Dendritic cell treated with granulocyte-macrophage colony-stimulating factor and Interleukin-4, amounts not matched to agents 40 ng/mL and 50 ng/mL, for 4 days (primary cell): ENCODE data around the gene POR.

Source experiments
- H3K27ac Mint-ChIP-seq: one replicate; pipeline ENCODE4 v1.8.0; 2022; ENCODE audit warnings: mild to moderate bottlenecking, mixed read lengths
- H3K27me3 Mint-ChIP-seq: one replicate; pipeline ENCODE4 v1.8.0; 2022; ENCODE audit warnings: mild to moderate bottlenecking, mixed read lengths
- H3K36me3 Mint-ChIP-seq: one replicate; pipeline ENCODE4 v1.8.0; 2022; ENCODE audit warnings: low read depth, mixed read lengths
- H3K4me1 Mint-ChIP-seq: one replicate; pipeline ENCODE4 v1.8.0; 2022; ENCODE audit warnings: low read depth, mixed read lengths
- H3K4me3 Mint-ChIP-seq: one replicate; pipeline ENCODE4 v1.8.0; 2022; ENCODE audit warnings: mild to moderate bottlenecking, moderate library complexity, mixed read lengths
- H3K9me3 Mint-ChIP-seq: one replicate; pipeline ENCODE4 v1.8.0; 2022; ENCODE audit warnings: mixed read lengths
- intact Hi-C: fragments of 100-400 bp; cut with micrococcal nuclease; formaldehyde crosslinking; loops from one replicate; pipeline ENCODE4 v1.15.0; 2022

Gene POR

GRCh38 chr7:75961218-75961617 is 46.3 kb downstream of the POR start:
- H3K4me1 Mint-ChIP-seq: peaks cover 37% of the 10 kb centered on the region
- no peaks in the 10 kb centered on the region for H3K9me3 Mint-ChIP-seq
- peaks cover 94% of the 10 kb centered on the region for H3K36me3 Mint-ChIP-seq
- H3K27ac Mint-ChIP-seq: no peak overlapping the region
- H3K4me3 Mint-ChIP-seq: no peak overlapping the region
- intact Hi-C loops: no loop called here
- H3K27me3 Mint-ChIP-seq: peaks cover 2% of the 10 kb centered on the region

- Mint-ChIP-seq H3K4me3 (no peak overlapping the region), H3K36me3 (peaks cover 89% of the 10 kb centered on the region), H3K9me3 (no peaks in the 10 kb centered on the region), H3K27ac (peak overlapping the region; percentile 21), H3K27me3 (peaks cover 4% of the 10 kb centered on the region), H3K4me1 (peaks cover 37% of the 10 kb centered on the region)
- intact Hi-C loops: no loop called here
These were observed 47.8 kb downstream of the POR start for GRCh38 chr7:75962607-75963380.

GRCh38 chr7:75963381-75963995 is 48.5 kb downstream of the POR start:
- Mint-ChIP-seq H3K4me3 (no peak overlapping the region), H3K36me3 (peaks cover 89% of the 10 kb centered on the region), H3K9me3 (no peaks in the 10 kb centered on the region), H3K27me3 (peaks cover 4% of the 10 kb centered on the region), H3K27ac (peak overlapping the region; percentile 21), H3K4me1 (peaks cover 43% of the 10 kb centered on the region)
- intact Hi-C loops: no loop called here

GRCh38 chr7:75965617-75966016 is 50.7 kb downstream of the POR start:
- H3K4me3 Mint-ChIP-seq: no peak overlapping the region
- H3K36me3 Mint-ChIP-seq: peaks cover 85% of the 10 kb centered on the region
- H3K27ac Mint-ChIP-seq: no peak overlapping the region
- H3K9me3 Mint-ChIP-seq: no peaks in the 10 kb centered on the region
- H3K27me3 Mint-ChIP-seq: peaks cover 7% of the 10 kb centered on the region
- intact Hi-C loops: no loop called here
- peaks cover 59% of the 10 kb centered on the region for H3K4me1 Mint-ChIP-seq

- Mint-ChIP-seq H3K27me3 (peaks cover 7% of the 10 kb centered on the region), H3K9me3 (no peaks in the 10 kb centered on the region), H3K27ac (no peak overlapping the region), H3K4me1 (peaks cover 64% of the 10 kb centered on the region), H3K4me3 (no peak overlapping the region), H3K36me3 (peaks cover 83% of the 10 kb centered on the region)
- intact Hi-C loops: no loop called here
These were observed 51.4 kb downstream of the POR start for GRCh38 chr7:75966190-75966961.

- H3K36me3 Mint-ChIP-seq: peaks cover 83% of the 10 kb centered on the region
- intact Hi-C loops: no loop called here
- peaks cover 7% of the 10 kb centered on the region for H3K27me3 Mint-ChIP-seq
- H3K9me3 Mint-ChIP-seq: no peaks in the 10 kb centered on the region
- H3K4me3 Mint-ChIP-seq: no peak overlapping the region
- H3K4me1 Mint-ChIP-seq: peaks cover 70% of the 10 kb centered on the region
- H3K27ac Mint-ChIP-seq: peak overlapping the region; percentile 27
These were observed 52.1 kb downstream of the POR start for GRCh38 chr7:75967055-75967454.

GRCh38 chr7:75967487-75967997 is 52.6 kb downstream of the POR start:
- Mint-ChIP-seq H3K4me3 (peak overlapping the region; percentile 64), H3K36me3 (peaks cover 83% of the 10 kb centered on the region), H3K4me1 (peaks cover 73% of the 10 kb centered on the region), H3K27ac (peak overlapping the region; percentile 27), H3K9me3 (no peaks in the 10 kb centered on the region), H3K27me3 (peaks cover 7% of the 10 kb centered on the region)
- intact Hi-C loops: no loop called here

- Mint-ChIP-seq H3K27me3 (peaks cover 7% of the 10 kb centered on the region), H3K9me3 (no peaks in the 10 kb centered on the region), H3K4me1 (peaks cover 72% of the 10 kb centered on the region), H3K27ac (peak overlapping the region; percentile 27), H3K36me3 (peaks cover 83% of the 10 kb centered on the region), H3K4me3 (peak overlapping the region; percentile 64)
- intact Hi-C loops: no loop called here
These were observed 53.1 kb downstream of the POR start for GRCh38 chr7:75968012-75968411.

GRCh38 chr7:75968561-75969001 is 53.6 kb downstream of the POR start:
- H3K36me3 Mint-ChIP-seq: peaks cover 83% of the 10 kb centered on the region
- H3K9me3 Mint-ChIP-seq: no peaks in the 10 kb centered on the region
- H3K4me3 Mint-ChIP-seq: no peak overlapping the region
- intact Hi-C loops: no loop called here
- H3K27me3 Mint-ChIP-seq: peaks cover 7% of the 10 kb centered on the region
- H3K27ac Mint-ChIP-seq: no peak overlapping the region
- peaks cover 67% of the 10 kb centered on the region for H3K4me1 Mint-ChIP-seq

GRCh38 chr7:75969182-75969581 is 54.2 kb downstream of the POR start:
- peaks cover 86% of the 10 kb centered on the region for H3K36me3 Mint-ChIP-seq
- peaks cover 7% of the 10 kb centered on the region for H3K27me3 Mint-ChIP-seq
- no peaks in the 10 kb centered on the region for H3K9me3 Mint-ChIP-seq
- no peak overlapping the region for H3K27ac Mint-ChIP-seq
- intact Hi-C loops: no loop called here
- peaks cover 66% of the 10 kb centered on the region for H3K4me1 Mint-ChIP-seq
- no peak overlapping the region for H3K4me3 Mint-ChIP-seq

- intact Hi-C loops: no loop called here
- Mint-ChIP-seq H3K4me1 (peaks cover 66% of the 10 kb centered on the region), H3K4me3 (no peak overlapping the region)
These were observed 54.9 kb downstream of the POR start for GRCh38 chr7:75969704-75970498.

GRCh38 chr7:75971309-75971960 is 56.5 kb downstream of the POR start:
- intact Hi-C loops: no loop called here

More at GRCh38 chr7:75969704-75970498, 54.9 kb downstream of the POR start:
- Mint-ChIP-seq H3K9me3 (no peaks in the 10 kb centered on the region), H3K27ac (peak overlapping the region; percentile 52), H3K36me3 (peaks cover 88% of the 10 kb centered on the region), H3K27me3 (peaks cover 7% of the 10 kb centered on the region)

More at GRCh38 chr7:75971309-75971960, 56.5 kb downstream of the POR start:
- H3K4me1 Mint-ChIP-seq: peaks cover 55% of the 10 kb centered on the region
- H3K4me3 Mint-ChIP-seq: no peak overlapping the region
- peaks cover 88% of the 10 kb centered on the region for H3K36me3 Mint-ChIP-seq
- H3K27ac Mint-ChIP-seq: no peak overlapping the region
- peaks cover 3% of the 10 kb centered on the region for H3K27me3 Mint-ChIP-seq
- H3K9me3 Mint-ChIP-seq: no peaks in the 10 kb centered on the region
